Tibial artery (tissue), 4 donors: ENCODE measurements around the gene CELSR3.

Experiments
- DNase-seq, 2 donors: peaks; one replicate each; pipeline ENCODE4 v3.0.0-alpha.2; 2019
- H3K27ac ChIP-seq, 2 donors: fragments of 200-600 bp; sonication (generic) in 1 of 2; 1 replicate in 1 of 2; 2 replicates in 1 of 2; pipeline ENCODE4 v1.5.1; 2018 to 2019; ENCODE audit warnings: mild to moderate bottlenecking in 1 of 2
- H3K27me3 ChIP-seq, 2 donors: fragments of 200-600 bp; sonication (generic) in 1 of 2; one replicate each; pipeline versions ENCODE4 v1.5.1 to v1.6.0; 2016 to 2019
- H3K36me3 ChIP-seq, 3 donors: fragments of 200-600 bp; sonication (generic) in 2 of 3; one replicate each; pipeline ENCODE4 v1.5.1; 2016 to 2019; ENCODE audit warnings: mild to moderate bottlenecking in 2 of 3
- H3K4me1 ChIP-seq, 4 donors: fragments of 200-600 bp; sonication (generic) in 2 of 4; 1 replicate in 3 of 4; 2 replicates in 1 of 4; pipeline ENCODE4 v1.5.1; 2016 to 2019
- H3K4me3 ChIP-seq, 2 donors: fragments of 200-600 bp; sonication (generic) in 1 of 2; 1 replicate in 1 of 2; 2 replicates in 1 of 2; pipeline ENCODE4 v1.5.1; 2018 to 2019; ENCODE audit warnings: mild to moderate bottlenecking in 2 of 2
- H3K9me3 ChIP-seq, 3 donors: fragments of 200-600 bp; sonication (generic) in 1 of 3; one replicate each; pipeline ENCODE4 v1.5.1; 2016 to 2019
- intact Hi-C: fragments of 100-400 bp; cut with DNase I; formaldehyde crosslinking; loops from one replicate; pipeline ENCODE4 v1.15.0; 2023; ENCODE audit warnings: low total_unique reads
- TF ChIP-seq, protein P1 (sequence below), 2 experiments: fragments of 200-600 bp in 1 of 2; fragments of 450-650 bp in 1 of 2; IDR thresholded peaks; one replicate each; pipeline ENCODE4 v1.5.1; 2017 to 2019; ENCODE audit warnings: antibody characterized with exemption in 2 of 2, mild to moderate bottlenecking in 1 of 2, moderate library complexity in 1 of 2

Gene CELSR3

GRCh38 chr3:48644898-48645760 lies 17.6 kb downstream of the CELSR3 start:
- Histone ChIP-seq H3K4me1 (no peaks in the 10 kb centered on the region), H3K4me3 (no peak overlapping the region), H3K36me3 (peaks cover 0 to 8% (median 0%) of the 10 kb centered on the region in 3 donors), H3K27me3 (no peaks in the 10 kb centered on the region), H3K9me3 (no peaks in the 10 kb centered on the region), H3K27ac (no peak overlapping the region)
- DNase-seq = no peak
- intact Hi-C loops = no loop called here
- TF ChIP-seq, protein P1, sequence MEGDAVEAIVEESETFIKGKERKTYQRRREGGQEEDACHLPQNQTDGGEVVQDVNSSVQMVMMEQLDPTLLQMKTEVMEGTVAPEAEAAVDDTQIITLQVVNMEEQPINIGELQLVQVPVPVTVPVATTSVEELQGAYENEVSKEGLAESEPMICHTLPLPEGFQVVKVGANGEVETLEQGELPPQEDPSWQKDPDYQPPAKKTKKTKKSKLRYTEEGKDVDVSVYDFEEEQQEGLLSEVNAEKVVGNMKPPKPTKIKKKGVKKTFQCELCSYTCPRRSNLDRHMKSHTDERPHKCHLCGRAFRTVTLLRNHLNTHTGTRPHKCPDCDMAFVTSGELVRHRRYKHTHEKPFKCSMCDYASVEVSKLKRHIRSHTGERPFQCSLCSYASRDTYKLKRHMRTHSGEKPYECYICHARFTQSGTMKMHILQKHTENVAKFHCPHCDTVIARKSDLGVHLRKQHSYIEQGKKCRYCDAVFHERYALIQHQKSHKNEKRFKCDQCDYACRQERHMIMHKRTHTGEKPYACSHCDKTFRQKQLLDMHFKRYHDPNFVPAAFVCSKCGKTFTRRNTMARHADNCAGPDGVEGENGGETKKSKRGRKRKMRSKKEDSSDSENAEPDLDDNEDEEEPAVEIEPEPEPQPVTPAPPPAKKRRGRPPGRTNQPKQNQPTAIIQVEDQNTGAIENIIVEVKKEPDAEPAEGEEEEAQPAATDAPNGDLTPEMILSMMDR (IDR thresholded peaks at IDR 0.05) = no peak

DNA sequence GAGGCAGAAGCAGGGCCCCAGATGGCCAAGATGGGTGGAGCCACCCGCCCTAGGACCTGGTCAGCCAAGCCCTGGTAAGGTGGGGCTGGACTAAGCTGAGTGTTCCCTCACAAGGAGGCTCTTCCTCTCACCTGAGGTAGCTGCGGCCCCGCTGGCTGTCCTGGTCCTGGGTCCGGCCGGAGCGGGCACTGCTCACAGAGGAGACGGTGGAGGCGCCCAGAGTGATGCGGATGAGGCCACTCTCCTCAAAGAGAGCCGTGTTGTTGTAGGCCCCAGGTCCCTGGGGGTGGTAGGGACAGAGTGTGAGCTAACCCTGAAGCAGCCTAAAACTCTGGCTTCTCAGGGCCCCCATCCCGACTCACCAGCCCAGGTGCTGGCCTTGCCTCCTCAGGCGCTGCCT lies 20.1 kb downstream of the CELSR3 start:
- Histone ChIP-seq H3K9me3 (no peaks in the 10 kb centered on the region), H3K4me1 (no peaks in the 10 kb centered on the region), H3K27me3 (no peaks in the 10 kb centered on the region), H3K4me3 (no peak overlapping the region), H3K36me3 (peaks cover 0 to 8% (median 0%) of the 10 kb centered on the region in 3 donors), H3K27ac (no peak overlapping the region)
- intact Hi-C loops = no loop called here
- TF ChIP-seq, protein P1 (IDR thresholded peaks at IDR 0.05) = no peak
- no peak for DNase-seq

DNA sequence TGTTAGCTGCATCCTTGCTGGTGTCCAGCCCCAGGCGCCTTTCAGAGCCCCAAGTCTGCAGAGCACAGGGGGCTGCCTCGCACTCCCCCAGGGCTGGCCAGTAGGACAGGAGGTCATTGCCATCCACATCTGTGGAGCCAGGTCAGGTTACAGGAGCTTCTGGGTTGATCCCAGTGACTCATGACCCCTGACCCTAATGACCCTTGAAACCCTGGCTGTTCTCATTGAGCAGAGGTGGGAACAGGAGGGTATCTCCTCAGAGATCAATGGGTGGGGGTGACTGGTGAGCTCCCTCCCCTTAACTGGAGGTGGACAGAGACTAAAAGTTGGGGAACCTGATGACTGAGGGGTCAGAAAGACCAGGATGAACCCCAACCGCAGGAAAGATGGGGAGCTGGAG lies 21.3 kb downstream of the CELSR3 start:
- TF ChIP-seq, protein P1 (IDR thresholded peaks at IDR 0.05) = no peak
- peaks cover 0 to 8% (median 0%) of the 10 kb centered on the region in 3 donors for H3K36me3 ChIP-seq

DNA sequence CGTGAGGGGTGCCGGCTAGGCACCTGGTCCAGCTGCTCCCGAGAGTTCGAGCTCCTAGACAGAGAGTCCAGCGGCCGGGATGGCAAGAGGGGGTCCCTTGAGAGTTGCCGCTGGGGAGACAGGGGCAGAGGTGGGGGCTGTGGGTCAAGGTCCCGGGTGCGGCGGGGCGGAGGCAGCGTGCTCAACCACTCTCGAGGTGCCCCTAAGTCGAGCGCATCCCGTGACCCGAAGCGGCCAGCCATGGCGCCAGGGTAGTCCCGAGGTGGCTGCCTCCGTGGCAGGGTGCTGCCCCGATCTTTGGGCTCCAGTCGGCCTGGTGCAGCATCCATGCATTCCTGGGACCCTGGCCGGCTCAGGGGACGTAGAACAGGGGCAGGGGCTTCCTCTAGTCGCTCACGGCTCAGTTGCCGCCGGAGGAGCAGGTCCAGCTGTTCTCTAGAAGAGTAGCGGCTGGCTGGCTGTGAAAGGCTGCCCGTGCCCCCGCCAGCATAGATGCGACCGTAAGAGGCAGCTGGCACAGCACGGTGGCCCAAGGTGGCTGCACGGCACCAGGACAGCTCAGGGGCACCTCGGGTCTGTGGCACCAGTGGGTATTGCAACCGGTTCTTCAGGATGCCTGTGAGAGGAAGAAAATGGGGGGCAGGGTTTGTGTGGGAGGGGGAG lies 22.6 kb downstream of the CELSR3 start:
- no peak for DNase-seq
- TF ChIP-seq, protein P1 (IDR thresholded peaks at IDR 0.05) = no peak
- H3K9me3 ChIP-seq = no peaks in the 10 kb centered on the region
- H3K27ac ChIP-seq = no peak overlapping the region
- intact Hi-C loops = loop anchor here (10.0 kb wide), 1 partner anchor 175 kb away; a partner anchor contains a TSS
- no peaks in the 10 kb centered on the region for H3K27me3 ChIP-seq
- H3K4me3 ChIP-seq = no peak overlapping the region
- H3K4me1 ChIP-seq = peaks cover 0 to 12% (median 9%) of the 10 kb centered on the region in 4 donors
- H3K36me3 ChIP-seq = peaks cover 0 to 8% (median 0%) of the 10 kb centered on the region in 3 donors

More for the DNA sequence above, 21.3 kb downstream of the CELSR3 start:
- Histone ChIP-seq H3K27ac (no peak overlapping the region), H3K27me3 (no peaks in the 10 kb centered on the region), H3K4me3 (no peak overlapping the region), H3K4me1 (peaks cover 0 to 5% (median 3%) of the 10 kb centered on the region in 4 donors), H3K9me3 (no peaks in the 10 kb centered on the region)
- intact Hi-C loops = no loop called here
- no peak for DNase-seq

DNA sequence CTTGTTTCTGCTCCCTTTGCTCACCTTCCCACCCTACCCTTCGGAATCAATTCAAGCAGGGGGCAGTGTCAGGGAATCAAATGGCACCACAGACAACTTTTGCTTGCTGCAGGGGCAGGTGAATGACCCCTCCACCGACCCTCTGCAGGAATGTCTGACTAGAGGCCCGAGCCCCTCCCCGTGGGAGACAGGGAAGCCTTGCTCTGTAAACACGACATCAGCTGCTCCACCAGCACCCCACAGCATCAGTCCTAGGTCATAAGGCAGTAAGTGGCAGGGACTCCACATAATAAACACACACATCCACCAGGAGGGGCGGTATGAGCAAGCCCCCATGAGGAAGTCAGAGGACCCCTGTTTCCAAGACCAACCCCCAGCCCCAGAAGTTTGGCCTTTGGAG lies 25.4 kb downstream of the CELSR3 start:
- Histone ChIP-seq H3K4me1 (peaks cover 0 to 35% (median 31%) of the 10 kb centered on the region in 4 donors), H3K9me3 (no peaks in the 10 kb centered on the region), H3K36me3 (peaks cover 12 to 16% (median 12%) of the 10 kb centered on the region in 3 donors), H3K27ac (no peak overlapping the region), H3K27me3 (no peaks in the 10 kb centered on the region), H3K4me3 (no peak overlapping the region)
- TF ChIP-seq, protein P1 (IDR thresholded peaks at IDR 0.05) = no peak
- intact Hi-C loops = loop anchor here (10.0 kb wide), 1 partner anchor 173 kb away; a partner anchor contains a TSS
- DNase-seq = no peak
